ENCODE measurements around the gene CTSS.

The CTSS gene

DNA sequence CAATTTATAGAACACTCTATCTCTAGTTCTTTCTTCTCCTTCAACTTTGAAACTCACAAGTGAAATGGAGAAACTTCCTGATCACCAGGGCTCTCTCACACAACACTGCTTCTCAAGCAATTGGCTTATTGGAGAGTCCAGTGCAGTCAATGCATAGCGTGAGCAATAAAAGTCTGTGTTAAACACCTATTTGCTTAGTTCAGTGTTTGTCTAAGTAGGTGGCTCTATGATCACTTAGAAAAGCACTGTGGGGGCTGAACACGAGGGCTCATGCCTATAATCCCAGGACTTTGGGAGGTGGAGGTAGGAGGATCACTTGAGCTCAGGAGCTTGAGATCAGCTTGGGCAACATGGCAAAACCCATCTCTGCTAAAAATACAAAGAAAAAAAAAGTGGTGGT is 12.2 kb downstream of the CTSS start:
- TF ChIP-seq CTCF (IDR thresholded peaks at IDR 0.05; ENCODE audit: low read depth, low read length): no peak
- H3K4me3 ChIP-seq (ENCODE audit: low read depth, low read length): no peak overlapping the region

GRCh38 chr1:150751443-150751842 is 14.1 kb downstream of the CTSS start:
- H3K4me3 ChIP-seq (ENCODE audit: low read depth, low read length): no peak overlapping the region
- TF ChIP-seq CTCF (IDR thresholded peaks at IDR 0.05; ENCODE audit: low read depth, low read length): no peak

- H3K4me3 ChIP-seq (ENCODE audit: low read depth, low read length): no peak overlapping the region
- no peak for TF ChIP-seq CTCF (IDR thresholded peaks at IDR 0.05; ENCODE audit: low read depth, low read length)
Measured at GRCh38 chr1:150749720-150750311, 15.8 kb downstream of the CTSS start.

DNA sequence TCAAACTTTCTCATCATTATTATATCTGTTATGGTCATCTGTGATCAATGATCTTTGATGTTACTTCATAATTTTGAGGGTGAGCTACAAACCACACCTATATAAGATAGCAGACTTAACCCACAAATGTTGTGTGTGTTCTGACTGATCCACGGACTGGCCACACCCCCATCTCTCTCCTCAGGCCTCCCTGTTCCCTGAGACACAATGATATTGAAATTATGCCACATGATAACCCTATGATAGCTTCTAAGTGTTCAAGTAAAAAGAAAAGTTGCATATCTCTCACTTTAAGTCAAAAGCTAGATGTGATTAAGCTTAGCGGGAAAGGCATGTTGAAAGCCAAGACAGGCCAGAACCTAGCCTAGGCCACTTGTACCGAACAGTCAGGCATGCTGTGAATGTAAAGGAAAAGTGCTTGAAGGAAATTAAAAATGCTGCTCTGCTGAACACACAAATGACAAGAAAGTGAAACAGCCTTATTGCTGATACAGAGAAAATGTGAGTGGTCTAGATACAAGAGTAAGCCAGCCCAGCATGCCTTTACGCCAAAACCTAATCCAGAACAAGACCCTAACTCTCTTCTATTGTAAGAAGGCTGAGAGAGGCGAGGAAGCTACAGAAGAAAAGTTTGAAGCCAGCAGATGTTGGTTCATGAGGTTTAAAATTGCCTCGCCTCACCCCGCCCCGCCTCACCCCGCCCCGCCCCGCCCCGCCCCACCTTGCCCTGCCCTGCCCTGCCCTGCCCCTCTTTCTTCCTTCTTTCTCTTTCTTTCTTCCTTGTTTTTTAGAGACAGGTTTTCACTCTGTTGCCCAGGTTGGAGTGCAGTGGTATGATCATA is 16.5 kb downstream of the CTSS start:
- H3K4me3 ChIP-seq (ENCODE audit: low read depth, low read length): no peak overlapping the region
- TF ChIP-seq CTCF (IDR thresholded peaks at IDR 0.05; ENCODE audit: low read depth, low read length): no peak

DNA sequence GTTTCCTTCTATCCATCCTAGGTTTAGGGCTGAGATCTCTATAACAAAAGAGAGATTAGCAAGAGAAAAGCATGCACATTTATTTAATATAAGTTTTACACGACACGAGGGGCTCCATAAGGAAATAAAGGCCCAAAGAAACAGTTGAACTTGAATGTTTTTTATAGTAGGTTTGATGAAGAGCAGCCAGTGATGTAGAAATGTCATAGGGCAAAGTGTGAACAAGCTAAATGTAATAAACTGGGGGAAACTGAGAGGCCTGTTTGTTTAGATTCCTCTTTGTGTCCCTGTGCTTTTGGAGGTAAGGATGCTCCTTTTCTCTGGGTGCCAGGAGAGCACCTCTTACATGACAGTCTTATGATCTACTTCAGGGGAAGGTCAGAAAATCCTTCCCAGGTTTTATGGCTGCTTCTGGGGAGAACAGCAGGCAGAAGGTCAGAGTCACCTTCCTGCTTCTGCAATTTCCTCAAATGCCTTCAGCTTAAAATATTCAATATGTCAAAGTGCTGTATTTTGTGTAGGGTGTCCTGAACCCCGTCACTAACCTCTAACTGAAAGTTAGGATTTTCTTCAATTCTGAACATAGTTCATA is 35.4 kb downstream of the CTSS start:
- TF ChIP-seq CTCF (IDR thresholded peaks at IDR 0.05; ENCODE audit: low read depth, low read length): no peak
- no peak overlapping the region for H3K4me3 ChIP-seq (ENCODE audit: low read depth, low read length)

GRCh38 chr1:150724336-150724735 is 41.2 kb downstream of the CTSS start:
- no peak for TF ChIP-seq CTCF (IDR thresholded peaks at IDR 0.05; ENCODE audit: low read depth, low read length)
- H3K4me3 ChIP-seq (ENCODE audit: low read depth, low read length): no peak overlapping the region

- no peak within 1 kb of the TSS for H3K4me3 ChIP-seq (ENCODE audit: low read depth, low read length)
- TF ChIP-seq CTCF (IDR thresholded peaks at IDR 0.05; ENCODE audit: low read depth, low read length): no peak
Measured at GRCh38 chr1:150720703-150721102, 44.9 kb downstream of the CTSS start, which contains the start of gene HORMAD1. TSS of gene HORMAD1 (minus strand) at chr1:150720895. CDS start at chr1:150719505, 1,390 bp downstream.

All from WI38 (cell line).